ENCODE results near the gene LSR.
"Not testable (repeated sequence)": the region's sequence is repeated elsewhere in the genome, so short reads cannot be mapped to it uniquely, and the experiment has no call there.

LSR gene

GRCh38 chr19:35217649-35217990 lies 31.2 kb upstream of the LSR start:
- no peak for DNase-seq (ENCODE audit: low read depth)

DNA sequence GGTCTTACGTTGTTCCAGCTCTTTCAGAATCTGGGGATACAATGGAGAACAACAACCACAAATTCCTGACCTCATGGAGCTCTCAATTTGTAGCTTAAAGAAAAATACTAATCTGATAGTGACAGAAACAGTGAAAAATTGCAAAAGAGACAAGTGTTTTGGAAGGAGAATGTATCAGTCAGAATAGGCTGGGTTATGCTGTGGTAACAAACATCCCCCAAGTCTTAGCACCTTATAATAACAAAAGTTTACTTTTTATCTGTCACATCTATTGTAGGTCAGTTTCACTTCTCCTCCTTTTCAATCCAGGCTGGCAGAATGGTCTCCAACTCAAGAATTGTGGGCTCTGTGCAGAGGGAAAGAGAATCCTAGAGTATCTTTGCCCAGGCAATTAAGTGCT lies 29.8 kb upstream of the LSR start:
- DNase-seq (ENCODE audit: low read depth) = no peak

- no peak for DNase-seq (ENCODE audit: low read depth)
Observed at GRCh38 chr19:35220315-35220921, 28.4 kb upstream of the LSR start.

- not testable (repeated sequence) for DNase-seq (ENCODE audit: low read depth)
Observed at GRCh38 chr19:35220973-35221590, 27.7 kb upstream of the LSR start.

DNA sequence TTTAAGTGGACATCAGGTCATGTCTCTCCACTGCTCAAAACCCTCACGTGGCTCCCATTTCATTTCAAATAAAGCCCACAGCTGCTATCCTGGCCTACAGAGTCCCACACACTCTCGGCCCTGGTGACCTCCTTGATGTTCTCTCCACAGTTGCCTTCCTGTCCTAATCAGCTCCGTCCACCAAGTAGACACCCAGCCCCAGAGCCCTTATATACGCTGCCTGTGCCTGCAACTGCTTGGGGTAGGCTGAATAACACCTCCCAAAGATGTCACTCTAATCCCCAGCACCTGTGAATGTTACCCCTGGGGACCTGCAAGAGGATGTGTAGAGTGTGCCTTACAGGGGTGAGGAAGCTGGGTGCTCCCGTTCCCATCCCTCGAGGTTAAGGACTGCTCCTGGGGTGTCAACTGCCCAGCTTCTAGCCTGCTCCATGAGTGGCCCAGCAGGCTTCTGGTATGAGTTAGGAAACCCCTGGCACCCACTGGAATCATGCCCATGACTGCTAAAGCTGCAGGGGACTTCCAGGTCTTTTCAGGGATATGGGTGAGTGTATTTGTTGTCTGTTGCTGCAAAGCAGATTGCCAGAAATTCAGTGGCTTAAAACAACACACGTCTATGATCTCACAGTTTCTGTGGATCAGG lies 26.3 kb upstream of the LSR start:
- DNase-seq (ENCODE audit: low read depth) = no peak

- DNase-seq (ENCODE audit: low read depth) = no peak
Observed at GRCh38 chr19:35223084-35223790, 25.6 kb upstream of the LSR start.

DNA sequence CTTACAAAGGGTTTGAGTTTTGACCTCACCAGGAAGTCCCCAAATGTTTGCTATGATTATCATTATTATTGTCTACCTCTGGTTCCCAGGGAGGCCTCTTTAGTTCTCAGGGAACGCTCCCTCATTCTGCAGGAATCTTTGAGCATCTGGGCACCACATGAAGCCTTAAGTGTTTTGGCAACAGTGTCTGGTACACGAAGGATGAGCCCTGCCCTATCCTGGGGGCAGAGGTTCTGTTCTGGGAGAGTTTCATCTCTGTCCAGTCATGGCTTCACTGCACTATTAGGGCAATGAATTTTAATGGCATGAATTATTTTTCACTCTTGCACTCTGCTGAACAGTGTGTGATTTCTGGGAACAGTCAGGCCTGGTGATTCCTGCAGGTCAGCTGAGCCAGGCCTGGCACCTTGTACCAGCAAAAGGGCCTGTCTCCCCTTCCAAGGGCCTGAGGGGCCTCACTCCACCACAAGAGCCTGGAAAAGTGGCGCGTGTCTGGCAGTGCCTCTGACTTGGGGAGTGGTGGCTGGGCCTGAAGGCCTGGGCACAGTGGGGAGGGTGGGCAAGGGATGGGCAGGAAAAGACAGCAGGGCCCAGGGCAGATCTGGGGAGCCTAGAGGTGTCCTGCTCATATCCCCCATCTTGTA lies 24.8 kb upstream of the LSR start:
- no peak for DNase-seq (ENCODE audit: low read depth)

- no peak for DNase-seq (ENCODE audit: low read depth)
Observed at GRCh38 chr19:35224681-35225571, 23.9 kb upstream of the LSR start.

GRCh38 chr19:35225951-35226350 lies 22.9 kb upstream of the LSR start:
- no peak for DNase-seq (ENCODE audit: low read depth)

DNA sequence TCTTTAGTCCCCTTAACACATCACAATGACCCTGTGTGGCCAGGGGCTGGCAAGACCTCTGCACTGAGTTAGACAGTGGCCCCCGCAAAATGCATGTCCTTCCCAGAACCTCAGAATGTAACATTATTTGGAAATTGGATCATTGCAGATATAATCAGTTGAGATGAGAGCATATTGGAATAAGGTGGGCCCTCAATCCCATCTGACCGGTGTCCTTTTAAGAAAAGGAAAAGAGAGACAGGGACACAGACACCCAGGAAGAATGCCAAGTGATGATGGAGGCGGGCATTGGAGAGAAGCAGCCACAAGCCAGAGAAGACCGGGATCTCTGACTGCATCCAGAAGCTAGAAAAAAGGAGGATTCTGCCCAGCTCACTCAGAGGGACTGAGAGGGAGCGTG lies 22.1 kb upstream of the LSR start:
- no peak for DNase-seq (ENCODE audit: low read depth)

GRCh38 chr19:35228177-35228930 lies 20.4 kb upstream of the LSR start, which contains the start of gene FAM187B:
FAM187B (minus strand) TSS chr19:35228739; CDS start chr19:35228680, 59 bp downstream.
- no peak for DNase-seq (ENCODE audit: low read depth)

- DNase-seq (ENCODE audit: low read depth) = no peak
Observed at GRCh38 chr19:35229601-35230000, 19.2 kb upstream of the LSR start.

DNA sequence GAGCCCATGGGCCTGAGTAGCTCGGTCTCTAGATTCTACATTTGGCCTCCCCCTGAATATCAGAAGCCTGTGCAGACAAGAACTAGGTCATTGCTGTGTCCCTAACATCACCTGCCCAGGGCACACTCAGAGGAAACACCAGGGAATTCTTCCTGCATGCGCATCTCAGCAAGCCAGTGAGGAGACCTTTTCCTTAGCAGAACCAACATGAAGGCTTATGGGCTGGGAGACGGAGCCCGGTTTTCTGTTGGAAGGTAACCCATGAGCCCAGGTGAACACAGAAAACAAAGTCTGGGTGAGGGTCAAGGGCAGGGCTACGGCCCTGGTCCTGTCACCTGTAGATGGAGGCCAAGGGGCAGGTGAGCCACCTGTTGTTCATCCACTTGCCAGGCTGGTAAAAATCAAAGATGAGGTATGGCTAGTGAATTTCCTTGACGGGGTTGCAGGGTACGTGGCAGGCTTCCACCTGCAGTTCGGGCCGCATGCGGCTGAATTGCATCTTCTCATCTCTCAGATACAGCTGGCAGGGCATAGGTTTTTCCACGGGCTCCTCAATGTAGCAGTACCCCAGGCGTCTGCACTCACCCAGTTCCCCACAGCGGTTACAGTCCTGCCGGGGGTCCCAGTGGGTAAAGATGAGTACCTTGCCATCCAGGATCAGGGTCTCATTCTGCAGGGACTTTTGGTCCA lies 16.7 kb upstream of the LSR start:
- no peak for DNase-seq (ENCODE audit: low read depth)

GRCh38 chr19:35232912-35233311 lies 15.9 kb upstream of the LSR start:
- DNase-seq (ENCODE audit: low read depth) = no peak

DNA sequence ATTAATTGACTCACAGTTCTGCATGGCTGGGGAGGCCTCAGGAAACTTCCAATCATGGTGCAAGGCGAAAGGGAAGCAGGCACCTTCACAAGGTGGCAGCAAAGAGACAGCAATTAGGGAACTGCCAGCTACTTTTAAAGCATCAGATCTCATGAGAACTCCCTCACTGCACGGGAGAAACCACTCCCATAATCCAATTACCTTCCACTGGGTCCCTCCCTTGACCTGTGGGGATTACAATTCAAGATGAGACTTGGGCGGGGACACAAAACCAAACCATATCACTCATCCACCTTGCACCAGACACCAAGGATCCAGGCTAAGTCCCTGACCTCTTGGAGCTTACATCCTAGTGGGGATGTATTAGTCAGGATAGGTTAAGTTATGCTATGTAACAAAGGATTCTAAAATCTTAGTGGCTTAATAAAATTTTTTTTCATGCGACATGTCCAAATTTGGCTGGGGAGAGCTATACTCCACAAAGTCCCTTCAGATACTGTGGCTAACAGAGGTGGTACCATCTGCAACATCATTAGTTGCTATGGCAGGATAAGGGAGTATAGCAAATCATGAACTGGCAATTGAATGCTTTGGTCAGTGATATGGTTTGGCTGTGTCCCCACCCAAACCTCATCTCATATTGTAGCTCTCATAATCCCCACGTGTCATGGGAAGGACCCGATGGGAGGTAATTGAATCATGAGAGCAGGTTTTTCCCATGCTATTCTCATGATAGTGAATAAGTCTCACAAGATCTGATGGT lies 12.0 kb upstream of the LSR start:
- DNase-seq (ENCODE audit: low read depth) = no peak

DNA sequence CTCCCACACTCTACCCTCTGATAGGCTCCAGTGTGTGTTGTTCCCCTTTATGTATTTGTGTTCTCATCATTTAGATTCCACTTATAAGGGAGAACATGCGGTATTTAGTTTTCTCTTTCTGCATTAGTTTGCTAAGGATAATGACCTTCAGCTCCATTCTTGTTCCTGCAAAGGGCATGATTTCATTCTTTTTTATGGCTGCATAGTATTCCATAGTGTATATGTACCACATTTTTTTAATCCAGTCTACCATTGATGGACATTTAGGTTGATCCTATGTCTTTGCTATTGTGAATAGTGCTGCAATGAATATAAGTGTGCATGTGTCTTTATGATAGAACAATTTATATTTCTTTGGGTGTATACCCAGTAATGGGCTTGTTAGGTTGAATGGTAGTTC lies 9.2 kb upstream of the LSR start:
- not testable (repeated sequence) for DNase-seq (ENCODE audit: low read depth)

- DNase-seq (ENCODE audit: low read depth) = no peak
Observed at GRCh38 chr19:35240327-35240726, 8.5 kb upstream of the LSR start.

DNA sequence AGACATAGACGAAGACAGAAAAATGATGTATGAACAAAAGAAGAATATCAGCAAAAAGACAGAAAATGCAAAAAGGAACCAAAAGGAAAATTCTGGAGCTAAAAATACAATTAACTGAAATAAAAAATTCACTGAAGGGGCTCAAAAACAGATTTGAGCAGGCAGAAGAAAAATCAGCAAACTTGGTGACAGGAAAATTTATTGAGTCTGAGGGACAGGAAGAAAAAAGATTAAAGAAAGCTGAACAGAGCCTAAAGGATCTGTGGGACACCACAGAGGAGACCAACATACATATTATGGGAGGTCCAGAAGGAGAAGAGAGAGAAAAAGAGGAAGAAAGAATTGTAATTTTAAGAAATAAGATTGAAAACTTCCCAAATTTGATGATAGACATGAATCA lies 7.4 kb upstream of the LSR start:
- no peak for DNase-seq (ENCODE audit: low read depth)

DNA sequence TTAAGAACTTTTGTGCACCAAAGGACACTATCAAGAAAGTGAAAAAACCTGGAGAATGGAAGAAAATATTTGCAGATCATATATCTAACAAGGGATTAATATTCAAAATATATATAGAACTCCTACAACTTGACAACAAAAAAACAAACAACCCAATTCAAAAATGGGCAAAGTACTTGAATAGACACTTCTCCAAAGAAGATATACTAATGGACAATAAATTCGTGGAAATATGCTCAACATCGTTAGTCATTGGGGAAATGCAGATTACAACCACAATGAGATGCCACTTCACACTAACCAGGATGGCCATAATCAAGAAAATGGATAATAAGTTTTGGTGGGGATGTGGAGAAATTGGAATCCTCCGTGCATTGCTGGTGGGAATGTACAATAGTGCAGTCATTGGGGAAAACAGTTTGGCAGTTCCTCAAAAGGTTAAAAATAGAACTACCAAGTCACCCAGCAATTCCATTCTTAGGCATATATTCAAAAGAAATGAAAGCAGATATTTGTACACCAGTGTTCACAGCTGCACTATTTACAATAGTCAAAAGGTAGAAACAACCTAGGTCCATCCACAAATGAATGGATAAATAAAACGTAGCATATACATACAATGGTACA lies 2.2 kb upstream of the LSR start:
- no peak for DNase-seq (ENCODE audit: low read depth)

Measured in iris pigment epithelial cell (primary cell).